Esophagus muscularis mucosa (tissue), 4 donors: ENCODE measurements around the gene SLC16A5. TPM values are rescaled to one million over a fixed set of nuclear protein-coding genes. Genes with fewer than 3 reads are reported as not detected.
A peak's percentile ranks its signal among the peaks of the same experiment; 100 is the strongest.
"Not testable (repeated sequence)": the region's sequence is repeated elsewhere in the genome, so short reads cannot be mapped to it uniquely, and the experiment has no call there.

Experiments used
- DNase-seq: peaks from one replicate; pipeline ENCODE4 v3.0.0-alpha.2; 2017; ENCODE audit errors: extremely low spot score
- H3K27ac ChIP-seq, 4 donors: fragments of 200-600 bp; sonication (generic); replicated peaks in 1 of 4; 1 replicate in 3 of 4; 2 replicates in 1 of 4; pipeline ENCODE4 v1.5.1; 2016 to 2019; ENCODE audit warnings: mild to moderate bottlenecking in 1 of 4
- H3K27me3 ChIP-seq, 4 donors: fragments of 200-600 bp; sonication (generic); one replicate each; pipeline versions ENCODE4 v1.5.1 to v1.6.0; 2016 to 2019
- H3K36me3 ChIP-seq, 4 donors: fragments of 200-600 bp; sonication (generic); one replicate each; pipeline ENCODE4 v1.5.1; 2016 to 2019
- H3K4me1 ChIP-seq, 4 donors: fragments of 200-600 bp; sonication (generic); one replicate each; pipeline ENCODE4 v1.5.1; 2016 to 2019
- H3K4me3 ChIP-seq, 4 donors: fragments of 200-600 bp; sonication (generic); 1 replicate in 2 of 4; 2 replicates in 2 of 4; pipeline ENCODE4 v1.5.1; 2016 to 2019; ENCODE audit warnings: mild to moderate bottlenecking in 4 of 4, moderate library complexity in 1 of 4
- H3K9me3 ChIP-seq, 4 donors: fragments of 200-600 bp; sonication (generic); 1 replicate in 3 of 4; 2 replicates in 1 of 4; pipeline ENCODE4 v1.5.1; 2016 to 2019
- EP300 ChIP-seq: sonication (generic); formaldehyde crosslinking; IDR thresholded peaks from one replicate; pipeline ENCODE4 v1.6.1; 2017; ENCODE audit warnings: antibody characterized with exemption
- POLR2A ChIP-seq: fragments of 450-650 bp; IDR thresholded peaks from one replicate; pipeline ENCODE4 v1.6.1; 2017; ENCODE audit warnings: antibody characterized with exemption, moderate library complexity, mild to moderate bottlenecking, low read depth
- POLR2AphosphoS5 ChIP-seq, 2 donors: sonication (generic); formaldehyde crosslinking; IDR thresholded peaks; one replicate each; pipeline ENCODE4 v1.6.1; 2017; ENCODE audit warnings: antibody characterized with exemption in 2 of 2
- WGBS: methylation state at CpG from one replicate; pipeline ENCODE4 v1.1.5; 2018; 5-methylcytosine and 5-hydroxymethylcytosine counted together
- intact Hi-C: fragments of 100-400 bp; cut with DNase I; formaldehyde crosslinking; loops from one replicate; pipeline ENCODE4 v1.15.1; 2023
- total RNA-seq, 4 donors: library from RNA; depleted of rRNA; stranded (reverse); fragments of >200 nt; gene quantifications; one replicate each; pipeline versions ENCODE4 v1.1.0 to v1.2.1, GENCODE V29; 2016
- TF ChIP-seq, protein P1 (sequence below), 3 experiments: fragments of 200-600 bp in 2 of 3; fragments of 450-650 bp in 1 of 3; sonication (generic) in 2 of 3; IDR thresholded peaks; one replicate each; pipeline ENCODE4 v1.5.1; 2017 to 2019; ENCODE audit warnings: antibody characterized with exemption in 3 of 3, mild to moderate bottlenecking in 2 of 3, moderate library complexity in 1 of 3

SLC16A5 gene, protein sequence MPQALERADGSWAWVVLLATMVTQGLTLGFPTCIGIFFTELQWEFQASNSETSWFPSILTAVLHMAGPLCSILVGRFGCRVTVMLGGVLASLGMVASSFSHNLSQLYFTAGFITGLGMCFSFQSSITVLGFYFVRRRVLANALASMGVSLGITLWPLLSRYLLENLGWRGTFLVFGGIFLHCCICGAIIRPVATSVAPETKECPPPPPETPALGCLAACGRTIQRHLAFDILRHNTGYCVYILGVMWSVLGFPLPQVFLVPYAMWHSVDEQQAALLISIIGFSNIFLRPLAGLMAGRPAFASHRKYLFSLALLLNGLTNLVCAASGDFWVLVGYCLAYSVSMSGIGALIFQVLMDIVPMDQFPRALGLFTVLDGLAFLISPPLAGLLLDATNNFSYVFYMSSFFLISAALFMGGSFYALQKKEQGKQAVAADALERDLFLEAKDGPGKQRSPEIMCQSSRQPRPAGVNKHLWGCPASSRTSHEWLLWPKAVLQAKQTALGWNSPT
- total RNA-seq = 1 to 10 TPM; 3.8 to 9.7 (median 7.6) TPM

DNA sequence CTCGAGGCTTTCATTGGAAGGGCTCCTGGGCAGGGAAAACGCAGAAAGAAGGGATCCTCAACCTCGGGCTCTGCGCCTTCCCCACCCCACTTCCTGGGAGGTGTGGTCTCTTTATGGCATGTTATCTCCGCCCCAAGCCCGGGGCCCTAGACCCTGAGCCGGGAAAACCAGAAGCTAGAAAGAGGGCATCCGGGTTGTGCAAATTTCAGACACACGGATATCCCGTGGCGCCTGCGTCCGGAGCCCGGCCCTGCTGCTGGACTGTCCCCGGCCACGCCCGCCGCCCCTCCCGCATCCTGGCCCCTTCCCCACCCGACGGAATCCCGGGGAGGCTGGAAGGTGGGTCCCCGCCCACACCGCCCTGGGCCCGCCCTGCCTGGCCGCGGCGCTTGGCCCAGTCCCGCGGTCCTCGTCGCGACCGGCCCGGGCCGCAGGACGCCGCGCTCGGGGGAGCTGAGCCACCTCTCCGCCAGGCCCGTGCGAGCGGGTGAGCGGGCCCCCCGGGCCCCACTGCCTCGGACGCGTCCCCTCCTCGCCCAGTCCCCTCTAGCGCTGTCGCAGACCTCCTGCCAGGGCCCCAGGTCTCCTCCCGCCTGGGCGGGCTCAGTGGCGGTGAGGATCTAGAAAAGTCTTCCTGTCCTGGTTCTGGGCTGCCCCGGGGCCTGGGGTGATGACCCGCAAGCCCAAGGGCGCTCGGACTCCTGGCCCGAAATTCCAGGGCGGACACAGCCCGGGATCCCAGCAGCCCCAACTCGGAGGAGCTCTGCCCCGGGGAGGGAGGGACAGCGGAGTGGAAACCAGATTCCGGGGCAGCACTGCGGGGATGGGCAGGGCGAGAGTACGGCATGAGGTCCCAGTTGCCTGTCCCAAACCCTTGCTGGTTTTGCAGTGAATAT is at the start of gene SLC16A5:
Gene SLC16A5 (plus strand): TSS at position 397 of the 896 bp plus-strand sequence. CDS start 5,683 bp downstream, outside the sequence.
- H3K36me3 ChIP-seq = no peaks in the 10 kb centered on the region
- peak within 1 kb of the TSS; percentile 55 to 66 (median 61) for H3K4me3 ChIP-seq
- intact Hi-C loops = no loop called here
- TF ChIP-seq POLR2AphosphoS5 (IDR thresholded peaks at IDR 0.05) (peak; percentile 23 to 49), EP300 (no peak)
- no peaks in the 10 kb centered on the region for H3K9me3 ChIP-seq
- H3K4me1 ChIP-seq = peaks cover 33 to 49% (median 45%) of the 10 kb centered on the region in 4 donors
- WGBS = 25% methylated on average over 19 of the region's 69 CpGs
- peak within 1 kb of the TSS; percentile 69 to 81 (median 76) for H3K27ac ChIP-seq
- DNase-seq = peak; percentile 97
- peaks cover 0 to 17% (median 0%) of the 10 kb centered on the region in 4 donors for H3K27me3 ChIP-seq

DNA sequence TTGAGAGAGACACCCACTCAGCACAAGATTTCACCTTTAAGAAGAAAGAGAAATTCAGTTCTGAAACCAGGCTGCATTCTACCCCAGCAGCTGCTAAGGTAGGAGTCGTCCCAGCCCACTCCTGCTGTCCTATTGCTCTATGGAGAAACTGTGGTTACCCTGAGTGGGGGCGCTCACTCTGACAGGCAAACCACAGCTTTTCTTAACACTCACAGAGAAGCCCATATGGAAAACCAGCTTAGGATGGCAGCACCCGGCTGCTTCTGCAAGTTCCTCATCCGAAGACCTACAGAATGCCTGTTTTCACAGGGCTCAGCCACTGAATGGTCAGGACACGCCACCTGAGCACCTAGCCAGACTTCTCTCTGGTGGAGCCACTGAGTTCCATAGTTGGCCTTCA is 48.5 kb upstream of the SLC16A5 start:
- Histone ChIP-seq H3K4me3 (no peak overlapping the region), H3K27ac (no peak overlapping the region), H3K4me1 (peaks cover 17 to 31% (median 29%) of the 10 kb centered on the region in 4 donors), H3K36me3 (peaks cover 38 to 48% (median 44%) of the 10 kb centered on the region in 4 donors), H3K9me3 (no peaks in the 10 kb centered on the region), H3K27me3 (no peaks in the 10 kb centered on the region)
- intact Hi-C loops = no loop called here
- TF ChIP-seq POLR2AphosphoS5 (IDR thresholded peaks at IDR 0.05) = no peak
- no peak for TF ChIP-seq POLR2A
- TF ChIP-seq EP300 = no peak
- TF ChIP-seq, protein P1, sequence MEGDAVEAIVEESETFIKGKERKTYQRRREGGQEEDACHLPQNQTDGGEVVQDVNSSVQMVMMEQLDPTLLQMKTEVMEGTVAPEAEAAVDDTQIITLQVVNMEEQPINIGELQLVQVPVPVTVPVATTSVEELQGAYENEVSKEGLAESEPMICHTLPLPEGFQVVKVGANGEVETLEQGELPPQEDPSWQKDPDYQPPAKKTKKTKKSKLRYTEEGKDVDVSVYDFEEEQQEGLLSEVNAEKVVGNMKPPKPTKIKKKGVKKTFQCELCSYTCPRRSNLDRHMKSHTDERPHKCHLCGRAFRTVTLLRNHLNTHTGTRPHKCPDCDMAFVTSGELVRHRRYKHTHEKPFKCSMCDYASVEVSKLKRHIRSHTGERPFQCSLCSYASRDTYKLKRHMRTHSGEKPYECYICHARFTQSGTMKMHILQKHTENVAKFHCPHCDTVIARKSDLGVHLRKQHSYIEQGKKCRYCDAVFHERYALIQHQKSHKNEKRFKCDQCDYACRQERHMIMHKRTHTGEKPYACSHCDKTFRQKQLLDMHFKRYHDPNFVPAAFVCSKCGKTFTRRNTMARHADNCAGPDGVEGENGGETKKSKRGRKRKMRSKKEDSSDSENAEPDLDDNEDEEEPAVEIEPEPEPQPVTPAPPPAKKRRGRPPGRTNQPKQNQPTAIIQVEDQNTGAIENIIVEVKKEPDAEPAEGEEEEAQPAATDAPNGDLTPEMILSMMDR (IDR thresholded peaks at IDR 0.05) = no peak
- no peak for DNase-seq
- WGBS = 73% methylated on average over 5 of the region's 5 CpGs

DNA sequence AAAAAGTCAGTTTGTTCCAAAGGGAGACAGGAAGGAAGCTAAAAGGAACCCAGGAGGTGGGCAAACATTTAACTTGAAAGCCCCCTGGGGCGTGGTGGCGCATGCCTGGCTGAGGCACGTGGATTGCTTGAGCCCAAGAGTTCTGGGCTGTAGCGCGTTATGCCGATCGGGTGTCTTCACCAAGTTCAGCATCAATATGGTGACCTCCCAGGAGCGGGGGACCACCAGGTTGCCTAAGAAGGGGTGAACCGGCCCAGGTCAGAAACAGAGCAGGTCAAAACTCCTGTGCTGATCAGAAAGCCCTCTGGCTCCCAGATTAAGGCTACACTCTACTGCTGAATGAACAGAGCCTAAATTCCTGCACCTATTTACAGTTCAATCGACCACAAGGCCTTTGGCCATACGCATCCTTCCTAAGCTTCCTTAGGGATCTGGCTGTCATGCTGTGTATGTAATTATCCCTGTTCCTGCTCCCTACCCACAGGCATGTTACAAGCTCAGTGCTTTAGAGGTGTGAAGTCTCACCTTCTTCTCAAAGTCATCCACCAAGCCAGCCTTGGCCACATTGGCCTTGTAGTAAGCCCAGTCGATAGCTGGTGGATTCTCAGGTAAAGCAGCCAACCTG is 46.0 kb upstream of the SLC16A5 start:
- Histone ChIP-seq H3K27ac (no peak overlapping the region), H3K27me3 (no peaks in the 10 kb centered on the region), H3K9me3 (no peaks in the 10 kb centered on the region), H3K4me1 (peaks cover 0 to 31% (median 24%) of the 10 kb centered on the region in 4 donors), H3K36me3 (peaks cover 38 to 48% (median 44%) of the 10 kb centered on the region in 4 donors), H3K4me3 (no peak overlapping the region)
- WGBS = 79% methylated on average over 12 of the region's 12 CpGs
- no peak for TF ChIP-seq EP300
- TF ChIP-seq, protein P1 (IDR thresholded peaks at IDR 0.05) = no peak
- no peak for TF ChIP-seq POLR2A
- TF ChIP-seq POLR2AphosphoS5 (IDR thresholded peaks at IDR 0.05) = no peak
- intact Hi-C loops = no loop called here
- no peak for DNase-seq

DNA sequence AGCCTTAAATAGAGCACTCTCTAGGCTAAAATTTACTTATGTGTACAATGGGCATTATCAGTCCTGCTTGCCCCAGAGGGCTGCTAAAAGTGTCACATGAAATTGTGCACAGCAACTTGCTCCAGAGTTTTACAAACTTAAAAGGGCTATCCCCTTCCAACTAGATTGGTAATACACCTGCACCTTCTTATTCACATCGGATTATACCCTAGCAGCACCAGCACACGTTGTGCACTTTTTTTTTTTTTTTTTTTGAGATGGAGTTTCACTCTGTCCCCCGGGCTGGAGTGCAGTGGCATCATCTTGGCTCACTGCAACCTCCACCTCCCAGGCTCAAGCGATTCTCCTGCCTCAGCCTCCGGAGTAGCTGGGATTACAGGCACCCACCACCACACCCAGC is 44.0 kb upstream of the SLC16A5 start:
- peaks cover 12 to 42% (median 34%) of the 10 kb centered on the region in 4 donors for H3K4me1 ChIP-seq
- H3K9me3 ChIP-seq, intact Hi-C loops, H3K27ac ChIP-seq, H3K4me3 ChIP-seq, DNase-seq, H3K27me3 ChIP-seq: not testable (repeated sequence)
- WGBS = 71% methylated on average over 5 of the region's 5 CpGs
- peaks cover 31 to 37% (median 35%) of the 10 kb centered on the region in 4 donors for H3K36me3 ChIP-seq

DNA sequence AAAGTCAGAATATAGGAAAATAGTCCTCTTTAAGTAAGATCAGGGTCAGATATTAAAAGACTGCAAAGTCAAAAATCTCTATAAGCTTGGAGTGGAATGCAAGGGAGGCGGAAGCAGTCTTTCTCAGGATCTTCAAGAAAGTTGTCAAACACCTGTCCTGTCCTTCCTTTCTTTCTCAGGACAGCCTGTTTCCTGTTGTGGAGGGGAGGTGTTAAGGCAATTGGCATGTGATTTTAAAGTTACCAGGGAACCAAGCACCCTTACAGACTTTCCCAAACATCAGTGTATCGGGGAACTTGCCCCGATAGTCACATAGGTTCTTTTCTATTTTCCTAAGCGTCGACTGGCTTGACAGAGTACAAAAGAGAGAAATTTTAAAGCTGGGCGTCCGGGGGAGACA is 43.0 kb upstream of the SLC16A5 start:
- DNase-seq = no peak
- Histone ChIP-seq H3K36me3 (peaks cover 22 to 31% (median 26%) of the 10 kb centered on the region in 4 donors), H3K4me1 (peaks cover 16 to 51% (median 42%) of the 10 kb centered on the region in 4 donors), H3K4me3 (no peak overlapping the region), H3K9me3 (no peaks in the 10 kb centered on the region), H3K27ac (no peak overlapping the region), H3K27me3 (no peaks in the 10 kb centered on the region)
- intact Hi-C loops = no loop called here
- WGBS = 77% methylated on average over 7 of the region's 7 CpGs
- TF ChIP-seq, protein P1 (IDR thresholded peaks at IDR 0.05) = no peak
- TF ChIP-seq POLR2A = no peak
- no peak for TF ChIP-seq POLR2AphosphoS5 (IDR thresholded peaks at IDR 0.05)
- no peak for TF ChIP-seq EP300

- H3K9me3 ChIP-seq, H3K27me3 ChIP-seq, DNase-seq, intact Hi-C loops: not testable (repeated sequence)
- peak overlapping the region; percentile 70 to 95 (median 90) for H3K4me3 ChIP-seq
- WGBS = 14% methylated on average over 25 of the region's 25 CpGs
- peak overlapping the region; percentile 96 to 97 (median 97) for H3K27ac ChIP-seq
- H3K36me3 ChIP-seq = peaks cover 11 to 31% (median 23%) of the 10 kb centered on the region in 4 donors
- peaks cover 16 to 53% (median 42%) of the 10 kb centered on the region in 4 donors for H3K4me1 ChIP-seq
Observed at GRCh38 chr17:75045946-75046406, 41.8 kb upstream of the SLC16A5 start.
